Progenitor cell of endocrine pancreas (in vitro differentiated cells): Measurements from ENCODE around the gene TJP3. TPM values are rescaled to one million over a fixed set of nuclear protein-coding genes. Genes with fewer than 3 reads are reported as not detected.

Experiments used
- DNase-seq: peaks from one replicate; pipeline ENCODE4 v3.0.0; 2021; ENCODE audit warnings: low spot score; ENCODE audit not compliant: unreplicated experiment
- H3K27ac Mint-ChIP-seq: 2 replicates; pipeline ENCODE4 v1.8.0; 2021; ENCODE audit warnings: mild to moderate bottlenecking, moderate library complexity, mixed read lengths
- H3K27me3 Mint-ChIP-seq: 2 replicates; pipeline ENCODE4 v1.8.0; 2021; ENCODE audit warnings: mixed read lengths
- H3K36me3 Mint-ChIP-seq: 2 replicates; pipeline ENCODE4 v1.8.0; 2022; ENCODE audit warnings: mixed read lengths; ENCODE audit not compliant: insufficient read depth
- H3K4me1 Mint-ChIP-seq: 2 replicates; pipeline ENCODE4 v1.8.0; 2021; ENCODE audit warnings: low read depth, mixed read lengths
- H3K4me3 Mint-ChIP-seq: 2 replicates; pipeline ENCODE4 v1.8.0; 2021; ENCODE audit warnings: low read depth, mild to moderate bottlenecking, moderate library complexity, mixed read lengths
- H3K9me3 Mint-ChIP-seq: 2 replicates; pipeline ENCODE4 v1.8.0; 2021; ENCODE audit warnings: low read depth, mixed read lengths
- total RNA-seq: library from RNA; stranded (reverse); gene quantifications from 2 replicates; pipeline ENCODE4 v1.2.1, GENCODE V29; 2021
- TF ChIP-seq, protein P1 (sequence below): fragments of 200-600 bp; sonication (generic); IDR thresholded peaks from one replicate; pipeline ENCODE4 v1.5.0; 2021; ENCODE audit warnings: antibody characterized with exemption, mild to moderate bottlenecking; ENCODE audit not compliant: unreplicated experiment

The TJP3 gene
- total RNA-seq, 1 donor from 2014 or later = 40.7 TPM

DNA sequence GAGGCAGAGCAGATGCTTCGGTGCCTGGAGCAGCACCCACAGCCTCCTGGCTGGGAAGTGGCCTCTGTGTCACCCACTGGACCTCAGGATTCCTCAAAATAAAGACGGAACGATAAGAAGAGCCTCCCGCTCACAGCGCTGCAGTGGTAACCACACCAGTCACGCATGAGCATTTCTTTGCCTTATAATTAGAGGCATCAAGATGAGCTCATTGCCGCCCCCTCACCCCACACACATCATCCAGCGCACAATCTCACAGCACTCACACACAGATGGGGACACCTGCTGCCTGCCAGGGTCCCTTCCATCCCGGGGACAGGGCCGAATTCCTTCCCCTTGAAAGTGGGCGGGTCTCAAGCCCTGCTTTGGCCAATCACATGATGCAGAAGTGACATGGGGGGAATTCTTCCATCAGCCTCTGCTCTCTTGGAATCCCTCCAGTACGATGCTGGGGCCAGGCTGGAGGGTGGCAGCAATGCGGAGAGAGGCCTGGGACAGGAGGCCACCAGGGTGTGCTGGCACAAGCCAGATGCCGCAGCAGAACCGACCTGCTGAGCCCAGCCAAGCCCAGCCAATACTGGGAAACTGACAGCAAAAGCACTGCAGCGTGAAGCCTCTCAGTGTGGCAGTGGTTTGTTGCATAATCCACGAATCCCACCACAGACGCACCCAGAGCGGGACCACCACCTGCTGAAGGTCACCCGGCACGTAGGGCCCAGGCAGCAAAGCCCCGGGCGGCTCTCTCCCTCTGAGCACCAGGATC is 23.9 kb upstream of the TJP3 start:
- TF ChIP-seq, protein P1, sequence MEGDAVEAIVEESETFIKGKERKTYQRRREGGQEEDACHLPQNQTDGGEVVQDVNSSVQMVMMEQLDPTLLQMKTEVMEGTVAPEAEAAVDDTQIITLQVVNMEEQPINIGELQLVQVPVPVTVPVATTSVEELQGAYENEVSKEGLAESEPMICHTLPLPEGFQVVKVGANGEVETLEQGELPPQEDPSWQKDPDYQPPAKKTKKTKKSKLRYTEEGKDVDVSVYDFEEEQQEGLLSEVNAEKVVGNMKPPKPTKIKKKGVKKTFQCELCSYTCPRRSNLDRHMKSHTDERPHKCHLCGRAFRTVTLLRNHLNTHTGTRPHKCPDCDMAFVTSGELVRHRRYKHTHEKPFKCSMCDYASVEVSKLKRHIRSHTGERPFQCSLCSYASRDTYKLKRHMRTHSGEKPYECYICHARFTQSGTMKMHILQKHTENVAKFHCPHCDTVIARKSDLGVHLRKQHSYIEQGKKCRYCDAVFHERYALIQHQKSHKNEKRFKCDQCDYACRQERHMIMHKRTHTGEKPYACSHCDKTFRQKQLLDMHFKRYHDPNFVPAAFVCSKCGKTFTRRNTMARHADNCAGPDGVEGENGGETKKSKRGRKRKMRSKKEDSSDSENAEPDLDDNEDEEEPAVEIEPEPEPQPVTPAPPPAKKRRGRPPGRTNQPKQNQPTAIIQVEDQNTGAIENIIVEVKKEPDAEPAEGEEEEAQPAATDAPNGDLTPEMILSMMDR = no peak
- H3K9me3 Mint-ChIP-seq = no peaks in the 10 kb centered on the region
- no peaks in the 10 kb centered on the region for H3K27me3 Mint-ChIP-seq
- H3K36me3 Mint-ChIP-seq = peaks cover 13% of the 10 kb centered on the region
- DNase-seq = no peak
- H3K4me1 Mint-ChIP-seq = peaks cover 5% of the 10 kb centered on the region
- H3K27ac Mint-ChIP-seq = peak overlapping the region; percentile 45
- no peak overlapping the region for H3K4me3 Mint-ChIP-seq

DNA sequence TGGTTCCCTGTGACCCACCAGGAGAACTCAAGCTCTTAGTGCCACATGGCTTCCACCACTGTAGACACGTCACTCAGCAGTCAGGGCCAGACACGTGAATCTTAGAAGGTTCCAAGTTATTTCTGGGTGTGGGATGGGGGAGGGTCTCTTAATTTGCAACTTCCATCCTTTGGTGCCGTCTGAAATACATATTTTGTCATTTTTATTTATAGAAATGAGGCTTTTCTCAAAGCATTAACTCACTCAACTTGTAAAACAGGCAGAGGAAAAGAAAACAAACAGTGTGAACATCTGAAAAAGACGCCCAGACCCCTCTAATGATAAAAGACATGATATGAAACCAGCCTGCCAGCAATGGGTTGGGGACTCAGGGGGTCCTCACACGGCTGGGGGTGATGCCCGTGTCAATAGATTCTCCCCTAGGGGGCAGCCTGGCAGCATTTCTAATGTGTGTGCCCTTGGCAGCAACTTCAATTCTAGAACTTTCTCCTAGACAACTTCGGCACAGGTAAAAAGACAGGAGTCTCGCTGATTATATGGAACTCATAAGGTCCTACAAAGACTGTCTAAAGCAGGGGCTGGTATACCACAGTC is 23.3 kb upstream of the TJP3 start:
- no peak for DNase-seq
- no peak overlapping the region for H3K4me3 Mint-ChIP-seq
- no peaks in the 10 kb centered on the region for H3K9me3 Mint-ChIP-seq
- H3K4me1 Mint-ChIP-seq = peaks cover 5% of the 10 kb centered on the region
- peaks cover 13% of the 10 kb centered on the region for H3K36me3 Mint-ChIP-seq
- no peak overlapping the region for H3K27ac Mint-ChIP-seq
- TF ChIP-seq, protein P1 = no peak
- no peaks in the 10 kb centered on the region for H3K27me3 Mint-ChIP-seq

DNA sequence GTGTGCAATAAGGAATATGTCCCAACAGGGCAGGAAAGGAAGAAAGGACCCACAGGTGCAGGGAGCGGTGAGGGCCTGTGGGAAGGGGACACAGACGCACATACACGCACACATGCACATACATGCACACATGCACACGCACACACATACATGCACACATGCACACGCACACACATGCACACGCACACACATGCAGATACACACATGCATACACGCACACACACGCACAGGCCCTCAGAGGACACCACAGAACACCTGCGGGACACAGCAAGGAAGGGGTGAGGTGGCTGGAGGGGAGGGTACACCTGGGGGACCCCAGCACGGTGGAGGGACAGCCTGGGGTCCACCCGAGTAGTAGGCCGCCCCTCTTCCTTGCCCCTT is 20.8 kb upstream of the TJP3 start:
- Mint-ChIP-seq H3K27me3 (no peaks in the 10 kb centered on the region), H3K9me3 (peaks cover 3% of the 10 kb centered on the region), H3K4me1 (peaks cover 5% of the 10 kb centered on the region), H3K36me3 (peaks cover 20% of the 10 kb centered on the region), H3K27ac (no peak overlapping the region), H3K4me3 (peak overlapping the region; percentile 27)
- no peak for DNase-seq
- TF ChIP-seq, protein P1 = no peak

DNA sequence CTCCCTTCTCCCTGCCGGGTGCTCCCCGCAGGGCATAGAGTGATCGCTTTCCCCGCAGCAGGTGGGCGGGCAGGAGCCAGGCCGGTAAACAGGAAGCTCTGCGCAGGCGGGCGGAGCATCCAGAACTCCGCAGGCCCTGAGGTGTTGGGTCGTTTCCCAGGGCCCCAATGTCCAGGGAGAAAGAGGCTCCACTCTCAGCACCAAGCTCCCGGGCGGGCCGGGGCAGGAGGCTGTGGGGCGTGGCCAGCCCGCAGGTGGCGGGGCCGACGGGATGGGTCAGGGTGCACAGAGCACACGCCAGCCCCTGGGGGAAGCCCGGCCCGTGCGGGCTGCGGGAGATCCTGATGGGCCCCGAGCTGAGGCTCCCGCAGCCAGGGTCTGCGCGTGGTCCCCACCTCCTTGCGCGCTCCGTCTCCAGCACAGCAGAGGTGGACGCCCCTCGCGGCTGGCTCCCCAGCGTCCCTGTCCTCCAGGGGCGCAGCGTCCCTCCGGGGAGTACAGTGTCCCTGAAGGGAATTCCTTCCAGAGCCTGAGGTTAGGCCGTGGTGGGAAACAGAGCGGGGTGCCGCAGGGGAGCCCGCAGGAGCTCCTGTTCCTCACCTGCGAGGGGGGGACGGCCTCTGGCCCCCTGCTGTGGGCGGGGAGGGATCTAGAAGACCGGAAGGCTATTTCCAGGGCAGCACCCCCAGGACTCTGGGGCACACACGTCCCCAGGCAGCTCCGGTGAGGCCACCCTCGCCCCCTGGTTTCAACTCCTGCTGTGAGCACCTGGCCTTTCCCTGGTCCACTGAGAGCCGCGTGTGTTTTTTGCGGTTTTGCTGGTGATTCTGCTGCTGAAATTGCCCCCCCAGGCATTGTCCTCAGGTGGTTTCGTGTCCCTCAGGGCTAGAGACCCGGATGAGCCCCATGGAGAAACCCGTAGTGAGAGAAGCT is 20.1 kb upstream of the TJP3 start:
- H3K27ac Mint-ChIP-seq = no peak overlapping the region
- no peak for DNase-seq
- peaks cover 20% of the 10 kb centered on the region for H3K36me3 Mint-ChIP-seq
- TF ChIP-seq, protein P1 = peak; percentile 25
- peak overlapping the region; percentile 48 for H3K4me3 Mint-ChIP-seq
- peaks cover 5% of the 10 kb centered on the region for H3K4me1 Mint-ChIP-seq
- H3K27me3 Mint-ChIP-seq = no peaks in the 10 kb centered on the region
- peaks cover 3% of the 10 kb centered on the region for H3K9me3 Mint-ChIP-seq
